SK-N-SH treated with all-trans-retinoic acid at 6 μM for 48 hours (cell line): ENCODE measurements around the gene RGS9.

Source experiments
- ESRRG ChIP-seq: fragments of 250-450 bp; sonication (Bioruptor Pico); IDR thresholded peaks from 2 replicates; pipeline ENCODE4 v1.6.1; 2021; ENCODE audit warnings: mild to moderate bottlenecking
- RARB ChIP-seq: fragments of 250-450 bp; sonication (Bioruptor Pico); IDR thresholded peaks from 2 replicates; pipeline ENCODE4 v1.8.0; 2021; ENCODE audit warnings: mild to moderate bottlenecking, moderate library complexity
- TF ChIP-seq, protein P1 (sequence below): fragments of 250-450 bp; sonication (Bioruptor Pico); IDR thresholded peaks from 2 replicates; pipeline ENCODE4 v1.5.0; 2020; ENCODE audit warnings: mild to moderate bottlenecking, moderate library complexity

DNA sequence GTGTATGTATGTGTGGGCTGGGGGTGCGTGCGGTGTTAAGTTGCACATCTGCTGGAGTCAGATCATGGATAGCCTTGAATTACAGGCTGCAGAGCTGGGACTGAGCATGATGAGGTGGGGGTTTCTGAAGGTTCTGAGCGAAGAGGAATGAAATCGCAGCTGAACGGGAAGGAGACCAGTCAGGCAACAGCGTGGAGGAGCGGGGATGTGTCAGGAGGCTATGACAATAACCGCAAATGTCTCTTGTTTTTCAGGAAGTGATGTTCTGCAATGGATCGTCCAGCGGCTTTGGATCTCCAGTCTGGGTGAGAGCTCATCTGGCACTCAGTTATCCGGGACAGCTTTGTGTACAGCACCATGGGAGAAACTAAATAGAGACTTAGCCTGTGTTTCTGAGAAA, 20.9 kb downstream of the RGS9 start:
- TF ChIP-seq ESRRG (CRISPR knock-in tag) (no peak), RARB (no peak)
- TF ChIP-seq, protein P1, sequence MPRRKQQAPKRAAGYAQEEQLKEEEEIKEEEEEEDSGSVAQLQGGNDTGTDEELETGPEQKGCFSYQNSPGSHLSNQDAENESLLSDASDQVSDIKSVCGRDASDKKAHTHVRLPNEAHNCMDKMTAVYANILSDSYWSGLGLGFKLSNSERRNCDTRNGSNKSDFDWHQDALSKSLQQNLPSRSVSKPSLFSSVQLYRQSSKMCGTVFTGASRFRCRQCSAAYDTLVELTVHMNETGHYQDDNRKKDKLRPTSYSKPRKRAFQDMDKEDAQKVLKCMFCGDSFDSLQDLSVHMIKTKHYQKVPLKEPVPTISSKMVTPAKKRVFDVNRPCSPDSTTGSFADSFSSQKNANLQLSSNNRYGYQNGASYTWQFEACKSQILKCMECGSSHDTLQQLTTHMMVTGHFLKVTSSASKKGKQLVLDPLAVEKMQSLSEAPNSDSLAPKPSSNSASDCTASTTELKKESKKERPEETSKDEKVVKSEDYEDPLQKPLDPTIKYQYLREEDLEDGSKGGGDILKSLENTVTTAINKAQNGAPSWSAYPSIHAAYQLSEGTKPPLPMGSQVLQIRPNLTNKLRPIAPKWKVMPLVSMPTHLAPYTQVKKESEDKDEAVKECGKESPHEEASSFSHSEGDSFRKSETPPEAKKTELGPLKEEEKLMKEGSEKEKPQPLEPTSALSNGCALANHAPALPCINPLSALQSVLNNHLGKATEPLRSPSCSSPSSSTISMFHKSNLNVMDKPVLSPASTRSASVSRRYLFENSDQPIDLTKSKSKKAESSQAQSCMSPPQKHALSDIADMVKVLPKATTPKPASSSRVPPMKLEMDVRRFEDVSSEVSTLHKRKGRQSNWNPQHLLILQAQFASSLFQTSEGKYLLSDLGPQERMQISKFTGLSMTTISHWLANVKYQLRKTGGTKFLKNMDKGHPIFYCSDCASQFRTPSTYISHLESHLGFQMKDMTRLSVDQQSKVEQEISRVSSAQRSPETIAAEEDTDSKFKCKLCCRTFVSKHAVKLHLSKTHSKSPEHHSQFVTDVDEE (CRISPR knock-in tag) = no peak
